Prostate gland (tissue), 2 donors: ENCODE results near the gene CAD. TPM values are rescaled to one million over a fixed set of nuclear protein-coding genes. Genes with fewer than 3 reads are reported as not detected.
"Not testable (repeated sequence)": the region's sequence is repeated elsewhere in the genome, so short reads cannot be mapped to it uniquely, and the experiment has no call there.

Experiments used
- DNase-seq: peaks from one replicate; pipeline ENCODE4 v3.0.0-alpha.2; 2019; ENCODE audit warnings: low spot score
- H3K27ac ChIP-seq, 2 donors: fragments of 200-600 bp; sonication (generic); 2 replicates each; pipeline ENCODE4 v1.5.1; 2017 to 2019
- H3K27me3 ChIP-seq: fragments of 200-600 bp; sonication (generic); replicated peaks from 2 replicates; pipeline ENCODE4 v1.5.1; 2019; ENCODE audit not compliant: insufficient read depth
- H3K36me3 ChIP-seq, 2 donors: fragments of 200-600 bp; sonication (generic); 1 replicate in 1 of 2; 2 replicates in 1 of 2; pipeline versions ENCODE4 v1.5.1 to v1.8.1; 2017 to 2019
- H3K4me1 ChIP-seq: fragments of 200-600 bp; sonication (generic); replicated peaks from 2 replicates; pipeline ENCODE4 v1.5.1; 2019
- H3K4me3 ChIP-seq, 2 donors: fragments of 200-600 bp; sonication (generic); 2 replicates each; pipeline ENCODE4 v1.5.1; 2017 to 2019
- H3K9me3 ChIP-seq: fragments of 200-600 bp; sonication (generic); 2 replicates; pipeline ENCODE4 v1.5.1; 2017
- CTCF ChIP-seq, 4 experiments: fragments of 200-600 bp in 2 of 4; fragments of 450-650 bp in 2 of 4; sonication (generic) in 2 of 4; IDR thresholded peaks; 1 replicate in 3 of 4; 2 replicates in 1 of 4; pipeline ENCODE4 v1.5.1; 2016 to 2019; ENCODE audit warnings: antibody characterized with exemption in 4 of 4, mild to moderate bottlenecking in 2 of 4, moderate library complexity in 2 of 4
- POLR2A ChIP-seq: fragments of 450-650 bp; IDR thresholded peaks from one replicate; pipeline ENCODE4 v1.6.1; 2016; ENCODE audit warnings: antibody characterized with exemption, mild to moderate bottlenecking
- POLR2AphosphoS5 ChIP-seq: sonication (generic); formaldehyde crosslinking; IDR thresholded peaks from one replicate; pipeline ENCODE4 v1.6.1; 2017; ENCODE audit warnings: antibody characterized with exemption
- WGBS: methylation state at CpG from one replicate; pipeline ENCODE4 v1.1.5; 2018; 5-methylcytosine and 5-hydroxymethylcytosine counted together
- intact Hi-C: fragments of 100-400 bp; cut with DNase I; formaldehyde crosslinking; loops from one replicate; pipeline ENCODE4 v1.14.2; 2022
- total RNA-seq, 2 donors: library from RNA; depleted of rRNA; stranded (reverse); fragments of >200 nt; gene quantifications; one replicate each; pipeline ENCODE4 v1.1.0, GENCODE V29; 2016

The CAD gene
- total RNA-seq, 2 donors from 2014 or later = 16.0 to 63.6 TPM

DNA sequence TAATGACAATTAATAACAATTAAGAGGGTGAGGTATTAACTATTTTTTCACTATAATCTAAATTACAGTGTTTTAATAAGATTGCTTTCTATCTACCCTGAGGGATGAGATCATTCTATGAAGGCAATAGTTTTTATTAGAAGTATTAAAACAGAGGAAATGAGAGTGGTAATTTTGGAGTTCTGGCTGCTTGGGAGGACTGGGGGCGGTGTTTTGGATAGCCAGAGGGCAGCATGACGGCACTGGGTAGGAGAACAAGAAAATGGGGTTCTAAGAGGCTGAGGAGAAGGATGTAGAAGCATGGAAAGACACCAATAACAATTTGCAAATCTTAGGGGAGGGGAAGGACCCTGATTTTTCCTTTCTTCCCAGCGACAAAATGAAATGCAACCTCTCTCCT is 53.0 kb downstream of the CAD start:
- DNase-seq = no peak
- Histone ChIP-seq H3K4me1 (no peaks in the 10 kb centered on the region), H3K9me3 (no peaks in the 10 kb centered on the region), H3K27me3 (peaks cover 5% of the 10 kb centered on the region), H3K4me3 (no peak overlapping the region), H3K27ac (no peak overlapping the region), H3K36me3 (no peaks in the 10 kb centered on the region)
- intact Hi-C loops = no loop called here
- 67% methylated on average over 3 of the region's 3 CpGs for WGBS
- TF ChIP-seq POLR2A (no peak), CTCF (IDR thresholded peaks at IDR 0.05) (no peak), POLR2AphosphoS5 (no peak)

DNA sequence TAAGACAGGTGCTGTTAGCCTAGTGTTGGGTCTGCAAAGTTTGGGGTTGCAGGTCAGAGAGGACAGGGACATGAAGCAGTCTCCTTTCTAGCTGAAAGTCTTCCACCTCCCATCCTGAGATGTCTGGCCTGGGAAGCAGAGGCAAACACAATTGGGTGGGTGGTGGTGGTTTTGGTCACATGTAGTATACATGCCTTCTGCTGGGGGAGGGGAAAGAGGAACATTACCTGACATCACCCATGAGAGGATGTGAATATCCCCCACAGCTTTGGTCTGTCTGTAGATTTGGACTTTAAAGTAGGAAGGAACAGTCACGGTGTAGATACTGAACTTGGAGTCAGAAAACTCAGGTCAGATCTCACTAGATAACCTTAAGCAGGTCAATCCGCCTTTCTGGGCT is 53.5 kb downstream of the CAD start:
- no peaks in the 10 kb centered on the region for H3K36me3 ChIP-seq
- H3K27me3 ChIP-seq = peaks cover 1% of the 10 kb centered on the region
- TF ChIP-seq POLR2A (no peak), CTCF (IDR thresholded peaks at IDR 0.05) (no peak), POLR2AphosphoS5 (no peak)
- no peak overlapping the region for H3K27ac ChIP-seq
- no peak for DNase-seq
- H3K4me3 ChIP-seq = no peak overlapping the region
- H3K4me1 ChIP-seq = no peaks in the 10 kb centered on the region
- intact Hi-C loops = no loop called here
- 63% methylated on average over 2 of the region's 2 CpGs for WGBS
- H3K9me3 ChIP-seq = no peaks in the 10 kb centered on the region

DNA sequence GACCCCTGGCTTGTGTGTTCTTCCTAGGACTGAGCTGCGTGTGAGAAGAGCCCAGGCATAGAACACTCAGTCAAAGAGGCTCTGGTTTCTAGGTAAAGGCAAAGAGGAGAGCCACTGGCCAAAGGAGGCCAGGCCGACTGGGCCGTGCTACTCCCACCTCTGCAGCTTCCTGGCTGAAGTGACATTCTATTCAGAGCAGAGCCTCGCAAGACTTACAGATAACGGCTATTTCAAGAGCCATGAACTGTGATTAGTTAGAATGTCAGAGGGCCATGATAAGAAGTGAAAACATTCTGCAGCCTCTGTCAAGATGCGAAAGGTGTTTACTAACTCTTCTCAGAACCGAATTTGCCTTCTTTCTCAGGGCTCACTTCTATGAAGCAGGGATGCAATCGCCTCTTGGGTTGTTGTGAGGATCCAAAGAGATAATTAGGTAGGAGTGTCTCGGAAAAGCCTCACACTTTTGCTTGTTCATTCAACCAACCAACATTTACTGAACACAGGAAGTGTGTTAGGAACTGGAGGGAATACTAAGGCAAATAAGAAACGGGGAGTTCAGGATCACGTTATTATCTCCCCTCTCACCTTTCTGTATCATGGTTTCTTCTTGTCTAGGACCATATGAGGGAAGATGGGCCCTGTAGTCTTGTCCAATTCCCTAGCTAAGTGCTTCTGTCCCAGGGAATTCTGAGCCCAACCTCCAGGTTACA is 54.6 kb downstream of the CAD start:
- H3K27ac ChIP-seq = no peak overlapping the region
- intact Hi-C loops = no loop called here
- 67% methylated on average over 11 of the region's 11 CpGs for WGBS
- no peak for DNase-seq
- no peak overlapping the region for H3K4me3 ChIP-seq
- H3K9me3 ChIP-seq = no peaks in the 10 kb centered on the region
- TF ChIP-seq POLR2AphosphoS5 (no peak), POLR2A (no peak), CTCF (IDR thresholded peaks at IDR 0.05) (no peak)
- H3K36me3 ChIP-seq = no peaks in the 10 kb centered on the region
- H3K27me3 ChIP-seq = no peaks in the 10 kb centered on the region
- no peaks in the 10 kb centered on the region for H3K4me1 ChIP-seq

DNA sequence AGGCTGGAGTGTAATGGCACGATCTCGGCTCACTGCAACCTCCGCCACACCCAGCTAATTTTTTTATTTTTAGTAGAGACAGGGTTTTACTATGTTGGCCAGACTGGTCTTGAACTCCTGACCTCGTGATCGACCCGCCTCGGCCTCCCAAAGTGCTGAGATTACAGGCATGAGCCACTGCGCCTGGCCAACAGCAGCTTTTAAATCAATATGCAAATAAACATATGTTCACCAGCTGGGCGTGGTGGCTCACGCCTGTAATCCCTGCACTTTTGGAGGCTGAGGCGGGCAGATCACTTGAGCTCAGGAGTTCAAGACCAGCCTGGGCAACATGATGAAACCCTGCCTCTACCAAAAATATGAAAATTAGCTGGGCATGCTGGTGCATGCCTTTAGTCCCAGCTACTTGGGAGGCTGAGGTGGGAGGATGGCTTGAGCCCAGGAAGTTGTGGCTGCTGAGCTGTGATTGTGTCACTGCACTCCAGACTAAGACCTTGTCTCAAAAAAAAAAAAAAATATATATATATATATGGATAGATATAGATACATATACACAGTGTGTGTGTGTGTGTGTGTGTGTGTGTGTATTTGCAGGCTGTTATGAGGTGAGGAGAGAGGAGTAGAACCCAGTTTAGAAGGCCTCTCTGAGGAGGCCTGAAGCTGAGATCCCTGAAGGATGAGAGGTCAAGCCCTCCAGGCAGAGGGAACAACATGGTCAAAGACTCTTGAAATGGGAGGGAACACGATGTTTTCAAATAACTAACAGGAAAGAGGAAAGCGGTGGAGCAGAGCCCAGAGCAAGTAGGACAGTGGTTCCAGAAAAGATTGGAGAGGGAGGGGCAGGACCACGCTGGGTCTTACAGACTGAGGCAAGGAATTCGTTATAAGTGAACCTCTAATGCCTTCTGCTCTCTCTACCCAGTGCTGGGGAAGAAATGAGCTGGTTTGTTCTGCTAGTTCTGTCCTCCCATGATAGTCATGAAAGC is 55.7 kb downstream of the CAD start:
- intact Hi-C loops, DNase-seq, H3K9me3 ChIP-seq, H3K4me1 ChIP-seq, H3K27me3 ChIP-seq, H3K36me3 ChIP-seq, H3K27ac ChIP-seq, H3K4me3 ChIP-seq: not testable (repeated sequence)
- WGBS = 79% methylated on average over 15 of the region's 15 CpGs

GRCh38 chr2:27275211-27276150 is 58.3 kb downstream of the CAD start, which contains the start of gene DNAJC5G:
Gene DNAJC5G, plus strand, starts transcription at chr2:27275433. Its CDS starts 1,296 bp downstream, at chr2:27276729.
- no peak for DNase-seq
- no peak within 1 kb of the TSS for H3K27ac ChIP-seq
- WGBS = 84% methylated on average over 39 of the region's 39 CpGs

More at GRCh38 chr2:27275211-27276150, 58.3 kb downstream of the CAD start, which contains the start of gene DNAJC5G:
- intact Hi-C loops = no loop called here
- H3K4me1 ChIP-seq = no peaks in the 10 kb centered on the region
- TF ChIP-seq CTCF (IDR thresholded peaks at IDR 0.05) (no peak), POLR2A (no peak), POLR2AphosphoS5 (no peak)
- H3K27me3 ChIP-seq = no peaks in the 10 kb centered on the region
- no peaks in the 10 kb centered on the region for H3K36me3 ChIP-seq
- no peak within 1 kb of the TSS for H3K4me3 ChIP-seq
- H3K9me3 ChIP-seq = no peaks in the 10 kb centered on the region
